ENCODE measurements around the gene VCAN. TPM values are rescaled to one million over a fixed set of nuclear protein-coding genes. Genes with fewer than 3 reads are reported as not detected.

The VCAN gene
- total RNA-seq, 1 donor: 543 TPM

DNA sequence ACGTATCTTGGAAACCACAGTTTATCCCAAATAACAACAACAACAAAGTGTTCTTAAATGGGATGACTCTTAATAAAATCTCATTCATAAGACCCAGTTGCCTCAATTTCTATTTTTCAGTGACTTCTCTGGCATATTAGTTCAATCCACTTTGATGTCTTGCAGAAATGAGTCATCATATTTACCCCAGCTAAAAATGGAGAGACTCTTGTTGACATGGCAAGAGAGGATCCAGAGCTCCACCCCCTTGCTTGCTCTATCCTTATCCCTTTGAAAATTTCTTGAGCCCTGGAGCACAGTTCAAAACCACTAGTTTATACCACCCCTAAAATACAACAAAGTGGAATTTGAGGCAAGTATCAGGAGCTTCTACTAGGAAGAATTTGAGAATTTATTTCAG, 20.8 kb downstream of the VCAN start:
- no peaks in the 10 kb centered on the region for H3K27me3 ChIP-seq (ENCODE audit: insufficient read depth, low read length)
- peaks cover 2% of the 10 kb centered on the region for H3K79me2 ChIP-seq (ENCODE audit: insufficient read depth, low read length)
- no peak overlapping the region for H2AFZ ChIP-seq (ENCODE audit: low read length)
- no peak overlapping the region for H3K27ac ChIP-seq (ENCODE audit: low read depth, low read length)
- no peaks in the 10 kb centered on the region for H3K9me3 ChIP-seq (ENCODE audit: low read depth, low read length)
- peaks cover 5% of the 10 kb centered on the region for H3K4me1 ChIP-seq (ENCODE audit: insufficient read depth, low read length)
- TF ChIP-seq CTCF (IDR thresholded peaks at IDR 0.05; ENCODE audit: extremely low read depth, low read depth, low read length): no peak
- no peaks in the 10 kb centered on the region for H4K20me1 ChIP-seq (ENCODE audit: insufficient read depth, low read length)
- peaks cover 74% of the 10 kb centered on the region for H3K36me3 ChIP-seq (ENCODE audit: insufficient read depth, low read length)
- no peak overlapping the region for H3K4me2 ChIP-seq (ENCODE audit: insufficient read depth, low read length)
- no peak overlapping the region for H3K4me3 ChIP-seq (ENCODE audit: insufficient read depth, low read length)
- DNase-seq (ENCODE audit: insufficient read length, low spot score, missing footprints): no peak

- DNase-seq (ENCODE audit: insufficient read length, low spot score, missing footprints): no peak
- Histone ChIP-seq H3K27me3 (ENCODE audit: insufficient read depth, low read length) (no peaks in the 10 kb centered on the region), H3K9me3 (ENCODE audit: low read depth, low read length) (no peaks in the 10 kb centered on the region), H3K27ac (ENCODE audit: low read depth, low read length) (no peak overlapping the region), H3K4me3 (ENCODE audit: insufficient read depth, low read length) (no peak overlapping the region), H4K20me1 (ENCODE audit: insufficient read depth, low read length) (no peaks in the 10 kb centered on the region), H3K36me3 (ENCODE audit: insufficient read depth, low read length) (peaks cover 77% of the 10 kb centered on the region), H3K4me1 (ENCODE audit: insufficient read depth, low read length) (peaks cover 2% of the 10 kb centered on the region), H3K4me2 (ENCODE audit: insufficient read depth, low read length) (no peak overlapping the region), H3K79me2 (ENCODE audit: insufficient read depth, low read length) (no peaks in the 10 kb centered on the region), H2AFZ (ENCODE audit: low read length) (no peak overlapping the region)
- TF ChIP-seq CTCF (IDR thresholded peaks at IDR 0.05; ENCODE audit: extremely low read depth, low read depth, low read length): no peak
Measured at GRCh38 chr5:83493644-83494043, 22.1 kb downstream of the VCAN start.

- H3K79me2 ChIP-seq (ENCODE audit: insufficient read depth, low read length): peaks cover 2% of the 10 kb centered on the region
Measured at GRCh38 chr5:83494087-83494620, 22.6 kb downstream of the VCAN start.

DNA sequence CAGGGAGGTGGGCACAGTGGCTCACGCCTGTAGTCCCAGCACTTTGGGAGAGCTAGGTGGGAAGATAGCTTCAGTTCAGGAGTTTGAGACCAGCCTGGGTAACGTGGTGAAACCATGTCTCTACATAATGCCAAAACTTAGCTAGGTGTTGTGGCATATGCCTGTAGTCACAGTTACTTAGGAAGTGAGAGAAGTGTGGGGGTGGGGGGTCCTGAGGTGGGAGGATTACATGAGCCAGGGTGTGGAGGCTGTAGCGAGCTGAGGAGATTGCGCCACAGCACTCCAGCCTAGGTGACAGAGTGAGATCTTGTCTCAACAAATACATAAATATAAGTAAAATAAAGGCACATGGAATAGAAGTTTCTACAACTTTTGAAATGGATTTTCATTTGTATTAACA, 23.1 kb downstream of the VCAN start:
- Histone ChIP-seq H3K4me2 (ENCODE audit: insufficient read depth, low read length) (no peak overlapping the region), H3K4me1 (ENCODE audit: insufficient read depth, low read length) (peaks cover 2% of the 10 kb centered on the region), H3K9me3 (ENCODE audit: low read depth, low read length) (no peaks in the 10 kb centered on the region), H3K4me3 (ENCODE audit: insufficient read depth, low read length) (no peak overlapping the region), H4K20me1 (ENCODE audit: insufficient read depth, low read length) (no peaks in the 10 kb centered on the region), H3K27me3 (ENCODE audit: insufficient read depth, low read length) (no peaks in the 10 kb centered on the region), H3K36me3 (ENCODE audit: insufficient read depth, low read length) (peaks cover 82% of the 10 kb centered on the region), H3K27ac (ENCODE audit: low read depth, low read length) (no peak overlapping the region), H2AFZ (ENCODE audit: low read length) (no peak overlapping the region), H3K79me2 (ENCODE audit: insufficient read depth, low read length) (peaks cover 2% of the 10 kb centered on the region)
- DNase-seq (ENCODE audit: insufficient read length, low spot score, missing footprints): no peak
- no peak for TF ChIP-seq CTCF (IDR thresholded peaks at IDR 0.05; ENCODE audit: extremely low read depth, low read depth, low read length)

More at GRCh38 chr5:83494087-83494620, 22.6 kb downstream of the VCAN start:
- no peak for TF ChIP-seq CTCF (IDR thresholded peaks at IDR 0.05; ENCODE audit: extremely low read depth, low read depth, low read length)
- Histone ChIP-seq H2AFZ (ENCODE audit: low read length) (no peak overlapping the region), H3K36me3 (ENCODE audit: insufficient read depth, low read length) (peaks cover 81% of the 10 kb centered on the region), H3K4me2 (ENCODE audit: insufficient read depth, low read length) (no peak overlapping the region), H4K20me1 (ENCODE audit: insufficient read depth, low read length) (no peaks in the 10 kb centered on the region), H3K4me1 (ENCODE audit: insufficient read depth, low read length) (peaks cover 2% of the 10 kb centered on the region), H3K27me3 (ENCODE audit: insufficient read depth, low read length) (no peaks in the 10 kb centered on the region), H3K9me3 (ENCODE audit: low read depth, low read length) (no peaks in the 10 kb centered on the region), H3K4me3 (ENCODE audit: insufficient read depth, low read length) (no peak overlapping the region), H3K27ac (ENCODE audit: low read depth, low read length) (no peak overlapping the region)
- DNase-seq (ENCODE audit: insufficient read length, low spot score, missing footprints): no peak

All from osteoblast (primary cell).